ENCODE measurements around the gene LMX1B.

LMX1B gene

DNA sequence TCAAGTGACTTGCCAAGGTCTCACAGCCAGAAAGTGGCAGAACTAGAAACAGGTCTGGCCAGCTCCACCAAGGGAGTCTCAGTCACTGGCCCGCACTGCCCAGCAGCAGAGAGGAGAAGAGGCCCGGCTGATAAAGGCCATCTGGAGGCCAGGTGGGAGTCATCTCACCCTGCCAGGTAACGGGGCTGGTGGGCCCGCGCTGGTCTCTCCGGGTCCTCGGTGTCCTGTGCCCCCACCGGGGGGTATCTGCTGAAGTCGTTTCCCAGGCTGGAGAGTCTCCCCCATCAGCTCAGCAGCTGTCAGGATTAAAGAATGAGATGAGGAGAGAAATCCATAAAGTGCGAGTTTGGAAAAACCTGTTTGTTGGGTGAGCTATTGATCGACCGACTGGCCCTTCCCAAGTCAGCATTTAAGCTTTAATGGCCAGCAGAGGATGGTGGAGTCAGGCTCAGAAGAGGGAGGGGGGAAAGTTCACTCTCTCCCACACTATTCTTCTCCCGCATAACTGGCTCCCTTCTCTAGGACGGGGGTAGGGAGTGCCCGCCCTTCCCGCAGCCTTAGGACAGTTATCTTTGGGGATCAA is 30.3 kb downstream of the LMX1B start:
- H3K27me3 ChIP-seq (ENCODE audit: control insufficient read depth in 3 of 3, insufficient read depth in 3 of 3, low read depth in 1 of 3, low read length in 3 of 3) = peaks cover 0 to 100% (median 54%) of the 10 kb centered on the region in 3 experiments
- H3K4me3 ChIP-seq (ENCODE audit: low read length in 2 of 2) = no peak overlapping the region
- no peak overlapping the region for H4K8ac ChIP-seq (ENCODE audit: low read depth, low read length)
- no peak overlapping the region for H2BK12ac ChIP-seq (ENCODE audit: low read length)
- no peak overlapping the region for H4K91ac ChIP-seq (ENCODE audit: low read depth, low read length, poor library complexity)
- no peak overlapping the region for H2AK5ac ChIP-seq (ENCODE audit: low read depth, low read length)
- H3K14ac ChIP-seq (ENCODE audit: low read length) = no peak overlapping the region
- no peak overlapping the region for H3K27ac ChIP-seq (replicated peaks; ENCODE audit: low read length)
- H2BK15ac ChIP-seq (ENCODE audit: low read length) = no peak overlapping the region
- H3K4ac ChIP-seq (ENCODE audit: low read length) = no peak overlapping the region
- peaks cover 0 to 5% of the 10 kb centered on the region in 2 donors for H3K4me1 ChIP-seq (ENCODE audit: control insufficient read depth in 2 of 2, insufficient read depth in 1 of 2, low read depth in 1 of 2, low read length in 2 of 2)
- H3K4me2 ChIP-seq (ENCODE audit: insufficient read depth, low read length, poor library complexity, severe bottlenecking) = no peak overlapping the region
- H3K36me3 ChIP-seq (replicated peaks in 1 of 2; ENCODE audit: control insufficient read depth in 2 of 2, insufficient read depth in 2 of 2, low read length in 2 of 2) = no peaks in the 10 kb centered on the region
- H3K18ac ChIP-seq (ENCODE audit: low read length) = peak overlapping the region; percentile 37
- no peaks in the 10 kb centered on the region for H3K79me1 ChIP-seq (ENCODE audit: low read depth, low read length)
- WGBS, 2 donors (ENCODE audit: extremely low coverage in 2 of 2, insufficient read length in 2 of 2, insufficient replicate concordance in 1 of 2) = no CpG with 5 or more reads among the region's 16 CpGs
- H2AFZ ChIP-seq (ENCODE audit: low read length) = no peak overlapping the region
- H2BK5ac ChIP-seq (ENCODE audit: low read length) = no peak overlapping the region
- no peaks in the 10 kb centered on the region for H3K9me3 ChIP-seq (replicated peaks in 1 of 2; ENCODE audit: control insufficient read depth in 2 of 2, insufficient read depth in 1 of 2, low read depth in 1 of 2, low read length in 2 of 2)
- H3K23ac ChIP-seq (ENCODE audit: low read depth, low read length, poor library complexity) = no peak overlapping the region
- DNase-seq (ENCODE audit: low spot score) = no peak
- H2BK120ac ChIP-seq (ENCODE audit: low read depth, low read length) = no peak overlapping the region
- H3K9ac ChIP-seq (ENCODE audit: low read depth, low read length, poor library complexity) = no peak overlapping the region

- Histone ChIP-seq H3K14ac (ENCODE audit: low read length) (no peak overlapping the region), H3K79me1 (ENCODE audit: low read depth, low read length) (no peaks in the 10 kb centered on the region), H2BK5ac (ENCODE audit: low read length) (no peak overlapping the region), H3K27ac (replicated peaks; ENCODE audit: low read length) (no peak overlapping the region), H3K4me3 (ENCODE audit: low read length in 2 of 2) (no peak overlapping the region), H3K18ac (ENCODE audit: low read length) (no peak overlapping the region), H3K27me3 (ENCODE audit: control insufficient read depth in 3 of 3, insufficient read depth in 3 of 3, low read depth in 1 of 3, low read length in 3 of 3) (peaks cover 0 to 100% (median 33%) of the 10 kb centered on the region in 3 experiments), H2BK120ac (ENCODE audit: low read depth, low read length) (no peak overlapping the region), H3K9me3 (replicated peaks in 1 of 2; ENCODE audit: control insufficient read depth in 2 of 2, insufficient read depth in 1 of 2, low read depth in 1 of 2, low read length in 2 of 2) (no peaks in the 10 kb centered on the region), H3K23ac (ENCODE audit: low read depth, low read length, poor library complexity) (no peak overlapping the region), H2BK12ac (ENCODE audit: low read length) (no peak overlapping the region), H3K4ac (ENCODE audit: low read length) (no peak overlapping the region), H4K91ac (ENCODE audit: low read depth, low read length, poor library complexity) (no peak overlapping the region), H3K9ac (ENCODE audit: low read depth, low read length, poor library complexity) (no peak overlapping the region), H2BK15ac (ENCODE audit: low read length) (no peak overlapping the region), H2AFZ (ENCODE audit: low read length) (no peak overlapping the region), H3K4me1 (ENCODE audit: control insufficient read depth in 2 of 2, insufficient read depth in 1 of 2, low read depth in 1 of 2, low read length in 2 of 2) (peaks cover 0 to 6% of the 10 kb centered on the region in 2 donors), H4K8ac (ENCODE audit: low read depth, low read length) (no peak overlapping the region), H3K36me3 (replicated peaks in 1 of 2; ENCODE audit: control insufficient read depth in 2 of 2, insufficient read depth in 2 of 2, low read length in 2 of 2) (no peaks in the 10 kb centered on the region), H3K4me2 (ENCODE audit: insufficient read depth, low read length, poor library complexity, severe bottlenecking) (no peak overlapping the region), H2AK5ac (ENCODE audit: low read depth, low read length) (no peak overlapping the region)
- DNase-seq (ENCODE audit: low spot score) = no peak
- WGBS, 2 donors (ENCODE audit: extremely low coverage in 2 of 2, insufficient read length in 2 of 2, insufficient replicate concordance in 1 of 2) = no CpG with 5 or more reads among the region's 4 CpGs
Measured at GRCh38 chr9:126646162-126646561, 32.4 kb downstream of the LMX1B start.

- Histone ChIP-seq H3K18ac (ENCODE audit: low read length) (peak overlapping the region; percentile 56), H2AFZ (ENCODE audit: low read length) (no peak overlapping the region), H3K4me3 (ENCODE audit: low read length in 2 of 2) (no peak overlapping the region), H2BK15ac (ENCODE audit: low read length) (no peak overlapping the region), H3K27me3 (ENCODE audit: control insufficient read depth in 3 of 3, insufficient read depth in 3 of 3, low read depth in 1 of 3, low read length in 3 of 3) (peaks cover 0 to 100% (median 27%) of the 10 kb centered on the region in 3 experiments), H3K4me2 (ENCODE audit: insufficient read depth, low read length, poor library complexity, severe bottlenecking) (no peak overlapping the region), H3K9ac (ENCODE audit: low read depth, low read length, poor library complexity) (no peak overlapping the region), H3K4me1 (ENCODE audit: control insufficient read depth in 2 of 2, insufficient read depth in 1 of 2, low read depth in 1 of 2, low read length in 2 of 2) (peaks cover 0 to 17% of the 10 kb centered on the region in 2 donors), H3K79me1 (ENCODE audit: low read depth, low read length) (no peaks in the 10 kb centered on the region), H3K27ac (replicated peaks; ENCODE audit: low read length) (no peak overlapping the region), H4K8ac (ENCODE audit: low read depth, low read length) (no peak overlapping the region), H2BK5ac (ENCODE audit: low read length) (no peak overlapping the region), H2AK5ac (ENCODE audit: low read depth, low read length) (peak overlapping the region; percentile 3), H3K4ac (ENCODE audit: low read length) (no peak overlapping the region), H2BK12ac (ENCODE audit: low read length) (no peak overlapping the region), H3K36me3 (replicated peaks in 1 of 2; ENCODE audit: control insufficient read depth in 2 of 2, insufficient read depth in 2 of 2, low read length in 2 of 2) (no peaks in the 10 kb centered on the region), H4K91ac (ENCODE audit: low read depth, low read length, poor library complexity) (no peak overlapping the region), H3K23ac (ENCODE audit: low read depth, low read length, poor library complexity) (no peak overlapping the region), H2BK120ac (ENCODE audit: low read depth, low read length) (peak overlapping the region; percentile 47), H3K9me3 (replicated peaks in 1 of 2; ENCODE audit: control insufficient read depth in 2 of 2, insufficient read depth in 1 of 2, low read depth in 1 of 2, low read length in 2 of 2) (no peaks in the 10 kb centered on the region), H3K14ac (ENCODE audit: low read length) (no peak overlapping the region)
- DNase-seq (ENCODE audit: low spot score) = no peak
- WGBS, 2 donors (ENCODE audit: extremely low coverage in 2 of 2, insufficient read length in 2 of 2, insufficient replicate concordance in 1 of 2) = no CpG with 5 or more reads among the region's 16 CpGs
Measured at GRCh38 chr9:126647585-126648411, 34.1 kb downstream of the LMX1B start.

DNA sequence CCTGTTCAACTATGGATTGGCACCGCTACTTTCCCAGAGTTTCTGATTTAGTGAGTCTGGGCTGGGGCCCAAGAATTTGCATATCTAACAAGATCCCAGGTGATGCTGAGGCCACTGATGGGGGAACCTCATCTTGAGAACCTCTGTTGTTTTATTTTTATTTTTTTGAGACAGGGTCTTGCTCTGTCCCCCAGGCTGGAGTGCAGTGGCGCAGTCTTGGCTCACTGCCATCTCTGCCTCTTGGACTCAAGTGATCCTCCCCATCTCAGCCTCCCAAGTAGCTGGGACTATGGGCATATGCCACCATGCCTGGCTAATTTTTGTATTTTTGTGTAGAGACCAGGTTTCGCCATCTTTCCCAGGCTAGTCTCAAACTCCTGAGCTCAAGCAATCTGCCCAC is 35.7 kb downstream of the LMX1B start:
- no peak overlapping the region for H2BK5ac ChIP-seq (ENCODE audit: low read length)
- no peak overlapping the region for H3K4me2 ChIP-seq (ENCODE audit: insufficient read depth, low read length, poor library complexity, severe bottlenecking)
- no peaks in the 10 kb centered on the region for H3K79me1 ChIP-seq (ENCODE audit: low read depth, low read length)
- H2BK12ac ChIP-seq (ENCODE audit: low read length) = no peak overlapping the region
- no peak overlapping the region for H3K14ac ChIP-seq (ENCODE audit: low read length)
- no peak overlapping the region for H3K23ac ChIP-seq (ENCODE audit: low read depth, low read length, poor library complexity)
- H2BK15ac ChIP-seq (ENCODE audit: low read length) = no peak overlapping the region
- H3K4me3 ChIP-seq (ENCODE audit: low read length in 2 of 2) = no peak overlapping the region
- peaks cover 0 to 15% of the 10 kb centered on the region in 2 donors for H3K4me1 ChIP-seq (ENCODE audit: control insufficient read depth in 2 of 2, insufficient read depth in 1 of 2, low read depth in 1 of 2, low read length in 2 of 2)
- H3K4ac ChIP-seq (ENCODE audit: low read length) = no peak overlapping the region
- no peak overlapping the region for H2AK5ac ChIP-seq (ENCODE audit: low read depth, low read length)
- no peaks in the 10 kb centered on the region for H3K9me3 ChIP-seq (replicated peaks in 1 of 2; ENCODE audit: control insufficient read depth in 2 of 2, insufficient read depth in 1 of 2, low read depth in 1 of 2, low read length in 2 of 2)
- no peak overlapping the region for H4K91ac ChIP-seq (ENCODE audit: low read depth, low read length, poor library complexity)
- no peak overlapping the region for H3K18ac ChIP-seq (ENCODE audit: low read length)
- no peak overlapping the region for H2AFZ ChIP-seq (ENCODE audit: low read length)
- no CpG with 5 or more reads among the region's 3 CpGs for WGBS, 2 donors (ENCODE audit: extremely low coverage in 2 of 2, insufficient read length in 2 of 2, insufficient replicate concordance in 1 of 2)
- H2BK120ac ChIP-seq (ENCODE audit: low read depth, low read length) = no peak overlapping the region
- no peak overlapping the region for H4K8ac ChIP-seq (ENCODE audit: low read depth, low read length)
- H3K27me3 ChIP-seq (ENCODE audit: control insufficient read depth in 3 of 3, insufficient read depth in 3 of 3, low read depth in 1 of 3, low read length in 3 of 3) = peaks cover 0 to 100% (median 20%) of the 10 kb centered on the region in 3 experiments
- H3K27ac ChIP-seq (replicated peaks; ENCODE audit: low read length) = no peak overlapping the region
- H3K36me3 ChIP-seq (replicated peaks in 1 of 2; ENCODE audit: control insufficient read depth in 2 of 2, insufficient read depth in 2 of 2, low read length in 2 of 2) = no peaks in the 10 kb centered on the region
- DNase-seq (ENCODE audit: low spot score) = no peak
- no peak overlapping the region for H3K9ac ChIP-seq (ENCODE audit: low read depth, low read length, poor library complexity)
